SU-DHL-6 (cell line): ENCODE data around the gene NAV3.

Experiments
- H2AFZ ChIP-seq: fragments of 200-600 bp; sonication (generic); 2 replicates; pipeline ENCODE4 v1.6.1; 2014; ENCODE audit warnings: low read depth, mild to moderate bottlenecking, moderate library complexity, mixed read lengths, antibody characterized with exemption, low read length; ENCODE audit not compliant: severe bottlenecking
- H3F3A ChIP-seq: fragments of 200-600 bp; shearing (Covaris generic); 2 replicates; pipeline ENCODE4 v1.6.0; 2016; ENCODE audit warnings: antibody characterized with exemption, mild to moderate bottlenecking; ENCODE audit not compliant: insufficient read depth
- H3K27ac ChIP-seq: fragments of 200-600 bp; sonication (generic); 2 replicates; pipeline ENCODE4 v1.5.1; 2016; ENCODE audit warnings: low read depth, mild to moderate bottlenecking, low read length, moderate library complexity, mixed read lengths
- H3K27me3 ChIP-seq: fragments of 200-600 bp; sonication (generic), shearing (Covaris generic); 2 replicates; pipeline ENCODE4 v1.6.0; 2014; ENCODE audit warnings: mild to moderate bottlenecking, low read length
- H3K36me3 ChIP-seq: fragments of 200-600 bp; sonication (generic); 2 replicates; pipeline ENCODE4 v1.6.1; 2014; ENCODE audit warnings: mild to moderate bottlenecking, low read length, mixed read lengths
- H3K4me2 ChIP-seq: fragments of 300-600, 200-600 bp; shearing (Covaris generic), sonication (generic); 2 replicates; pipeline ENCODE4 v1.6.0; 2014; ENCODE audit warnings: low read length, low read depth, mild to moderate bottlenecking; ENCODE audit not compliant: poor library complexity, severe bottlenecking
- H3K4me3 ChIP-seq: fragments of 200-600 bp; sonication (generic); 2 replicates; pipeline ENCODE4 v1.5.1; 2014; ENCODE audit warnings: antibody characterized with exemption, low read length, mild to moderate bottlenecking, mixed read lengths; ENCODE audit not compliant: insufficient read depth, poor library complexity, severe bottlenecking
- H3K79me2 ChIP-seq: fragments of 200-600 bp; sonication (generic); 2 replicates; pipeline ENCODE4 v1.6.1; 2014; ENCODE audit warnings: mild to moderate bottlenecking, low read length, moderate library complexity; ENCODE audit not compliant: insufficient read depth
- H3K9ac ChIP-seq: fragments of 200-600 bp; sonication (generic); 2 replicates; pipeline ENCODE4 v1.7.0; 2014; ENCODE audit warnings: mild to moderate bottlenecking, low read length
- H3K9me2 ChIP-seq: fragments of 200-600 bp; sonication (generic); replicated peaks from 2 replicates; pipeline ENCODE4 v1.6.1; 2014; ENCODE audit warnings: low read length; ENCODE audit not compliant: insufficient read depth
- H3K9me3 ChIP-seq: fragments of 200-600 bp; sonication (generic); 2 replicates; pipeline ENCODE4 v1.6.1; 2014; ENCODE audit warnings: low read length, mixed read lengths; ENCODE audit not compliant: insufficient read depth
- H4K20me1 ChIP-seq: fragments of 200-600 bp; sonication (generic); 2 replicates; pipeline ENCODE4 v1.6.1; 2014; ENCODE audit warnings: low read depth, mild to moderate bottlenecking, antibody characterized with exemption, low read length, moderate library complexity, mixed read lengths
- CTCF ChIP-seq: fragments of 200-600 bp; sonication (generic); IDR thresholded peaks from one replicate; pipeline ENCODE4 v1.5.1; 2017; ENCODE audit warnings: antibody characterized with exemption, mild to moderate bottlenecking, low read length, moderate library complexity; ENCODE audit not compliant: insufficient read depth, poor library complexity, severe bottlenecking
- EZH2phosphoT487 ChIP-seq: fragments of 200-600 bp; sonication (generic), shearing (Covaris generic); conservative IDR thresholded peaks from 2 replicates; pipeline ENCODE4 v1.6.1; 2018; ENCODE audit warnings: mild to moderate bottlenecking, antibody characterized with exemption, low read length, moderate library complexity, mixed read lengths

Gene NAV3

GRCh38 chr12:77785211-77785610, 45.5 kb upstream of the NAV3 start:
- H3K27me3 ChIP-seq, result no peaks in the 10 kb centered on the region
- H3K9me3 ChIP-seq, result no peaks in the 10 kb centered on the region
- no peaks in the 10 kb centered on the region for H3K9me2 ChIP-seq

DNA sequence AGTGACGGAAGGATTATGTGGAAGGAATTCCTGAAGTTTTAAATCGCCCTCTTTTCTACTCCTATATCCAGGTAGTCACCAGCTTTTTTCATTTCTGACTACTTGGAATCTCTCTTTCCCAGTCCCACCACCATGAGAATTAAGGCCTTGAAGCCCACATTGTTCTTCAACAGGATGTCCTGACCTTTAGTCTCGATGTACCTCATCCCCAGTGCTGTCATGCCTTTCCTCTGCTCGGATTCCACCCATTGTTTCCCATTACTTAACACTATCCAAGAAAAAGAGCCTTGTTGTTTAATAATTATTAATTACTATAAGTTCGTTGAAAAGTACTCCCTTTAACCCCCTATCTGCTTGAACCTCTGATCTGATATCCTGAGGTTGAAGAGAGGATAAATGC, 44.0 kb upstream of the NAV3 start:
- H3K36me3 ChIP-seq, result no peaks in the 10 kb centered on the region
- H3K9me2 ChIP-seq, result no peaks in the 10 kb centered on the region
- no peak overlapping the region for H2AFZ ChIP-seq
- no peak for TF ChIP-seq EZH2phosphoT487
- no peak for TF ChIP-seq CTCF
- no peak overlapping the region for H3K27ac ChIP-seq
- no peaks in the 10 kb centered on the region for H3K79me2 ChIP-seq
- no peak overlapping the region for H3K4me3 ChIP-seq
- no peaks in the 10 kb centered on the region for H3K9me3 ChIP-seq
- H3K9ac ChIP-seq, result no peak overlapping the region
- no peaks in the 10 kb centered on the region for H4K20me1 ChIP-seq
- no peaks in the 10 kb centered on the region for H3F3A ChIP-seq
- no peak overlapping the region for H3K4me2 ChIP-seq
- H3K27me3 ChIP-seq, result no peaks in the 10 kb centered on the region

More at GRCh38 chr12:77785211-77785610, 45.5 kb upstream of the NAV3 start:
- Histone ChIP-seq H4K20me1 (no peaks in the 10 kb centered on the region), H3K79me2 (no peaks in the 10 kb centered on the region), H3K4me3 (no peak overlapping the region), H2AFZ (no peak overlapping the region), H3K9ac (no peak overlapping the region), H3K27ac (no peak overlapping the region), H3K36me3 (no peaks in the 10 kb centered on the region), H3K4me2 (no peak overlapping the region), H3F3A (no peaks in the 10 kb centered on the region)
- TF ChIP-seq EZH2phosphoT487 (no peak), CTCF (no peak)

DNA sequence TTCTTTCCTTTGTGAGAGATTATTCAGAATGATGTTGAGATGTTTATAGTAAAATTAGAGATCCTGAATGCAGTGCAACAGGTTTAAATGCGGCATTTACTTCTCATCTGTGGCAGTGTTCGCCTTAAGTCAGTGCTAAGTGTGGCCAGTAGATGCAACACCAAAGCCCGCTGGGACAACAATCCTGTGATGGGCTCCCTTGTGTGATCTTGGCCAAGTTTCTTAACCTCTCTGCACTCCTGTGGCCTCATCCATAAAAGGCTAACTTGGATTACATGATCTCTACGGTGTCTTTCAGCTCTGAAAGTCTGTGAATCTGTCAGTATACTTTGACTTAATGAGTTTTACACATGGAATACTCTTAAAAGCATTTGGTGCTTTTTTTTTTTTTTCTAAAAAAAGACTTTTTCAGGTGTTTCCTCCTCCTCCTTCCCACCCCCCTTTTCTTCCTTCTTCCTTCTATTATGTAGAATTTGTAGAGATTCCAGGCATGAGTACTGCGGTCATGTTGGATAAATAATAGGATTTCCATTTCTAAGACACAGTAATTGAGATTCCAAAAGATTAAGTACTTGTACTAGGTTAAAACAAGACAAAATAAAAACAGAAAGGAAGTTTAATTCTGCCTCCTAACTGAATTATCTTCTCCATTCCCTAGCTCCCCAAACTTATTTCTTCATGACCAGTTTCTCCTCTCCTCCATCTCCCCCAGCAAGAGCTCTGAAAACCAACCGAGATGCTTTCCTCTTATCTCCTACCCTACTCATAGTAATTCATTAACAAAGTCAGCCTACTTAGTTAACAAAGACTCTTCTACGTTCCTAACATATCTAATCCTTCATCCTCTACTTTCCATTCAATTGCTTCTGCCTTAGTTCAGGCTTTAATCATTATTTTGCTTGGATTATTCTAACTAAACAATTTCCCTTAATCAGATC, 42.2 kb upstream of the NAV3 start:
- Histone ChIP-seq H4K20me1 (no peaks in the 10 kb centered on the region), H3F3A (no peaks in the 10 kb centered on the region), H3K27me3 (no peaks in the 10 kb centered on the region), H3K36me3 (no peaks in the 10 kb centered on the region), H3K9ac (no peak overlapping the region), H2AFZ (no peak overlapping the region), H3K9me3 (no peaks in the 10 kb centered on the region), H3K4me2 (no peak overlapping the region), H3K79me2 (no peaks in the 10 kb centered on the region), H3K4me3 (no peak overlapping the region), H3K9me2 (no peaks in the 10 kb centered on the region), H3K27ac (no peak overlapping the region)
- TF ChIP-seq CTCF (no peak), EZH2phosphoT487 (no peak)
